ENCODE measurements around the gene NARF.
"Not testable (repeated sequence)": the region's sequence is repeated elsewhere in the genome, so short reads cannot be mapped to it uniquely, and the experiment has no call there.

GRCh38 chr17:82453151-82453550 lies 5.4 kb upstream of the NARF start:
- not testable (repeated sequence) for TF ChIP-seq POLR2AphosphoS5, CTCF, POLR2A, EP300 (IDR thresholded peaks at IDR 0.05)
